AG04450 (cell line): ENCODE results near the gene ARSI. TPM values are rescaled to one million over a fixed set of nuclear protein-coding genes. Genes with fewer than 3 reads are reported as not detected.
A peak's percentile ranks its signal among the peaks of the same experiment; 100 is the strongest.

Experiments used
- CTCF ChIA-PET: fragments of 300-600, 350-600 bp; formaldehyde crosslinking; extraction: SDS; loops from one replicate; lab custom pipeline; 2022; ENCODE audit warnings: antibody characterized with exemption, inconsistent platforms; lab: Charles Lee
- POLR2A ChIA-PET: fragments of 350-600 bp; formaldehyde crosslinking; extraction: SDS; loops from one replicate; lab custom pipeline; 2021; ENCODE audit warnings: antibody characterized with exemption, inconsistent platforms; lab: Yijun Ruan, JAX
- DNase-seq: peaks from one replicate; pipeline ENCODE4 v3.0.0-alpha.2; 2011; ENCODE audit warnings: low read depth, low spot score
- H3K27ac ChIP-seq: one replicate; pipeline ENCODE4 v1.5.1; 2012; ENCODE audit warnings: low read depth, low read length, control low read depth
- H3K27me3 ChIP-seq: one replicate; pipeline ENCODE4 v1.6.0; 2012; ENCODE audit warnings: low read length; ENCODE audit not compliant: control insufficient read depth, insufficient read depth
- H3K4me3 ChIP-seq: 2 replicates; pipeline ENCODE4 v1.5.1; 2011; ENCODE audit warnings: mild to moderate bottlenecking, low read depth, low read length, control low read depth
- H3K9me3 ChIP-seq: 2 replicates; pipeline ENCODE4 v1.5.1; 2012; ENCODE audit warnings: low read length; ENCODE audit not compliant: control insufficient read depth, insufficient read depth
- CTCF ChIP-seq: IDR thresholded peaks from 2 replicates; pipeline ENCODE4 v1.5.1; 2011; ENCODE audit warnings: low read depth, low read length, control low read depth, inconsistent platforms
- polyA plus RNA-seq: library from polyadenylated mRNA; depleted of rRNA; stranded (reverse); fragments of >200 nt; gene quantifications from 2 replicates; pipeline ENCODE4 v1.2.3, GENCODE V29; 2011

ARSI gene
- polyA plus RNA-seq, 1 experiment: 11.3 TPM

- Histone ChIP-seq H3K27me3 (no peaks in the 10 kb centered on the region), H3K4me3 (no peak overlapping the region), H3K27ac (no peak overlapping the region), H3K9me3 (no peaks in the 10 kb centered on the region)
- ChIA-PET POLR2A (no interaction called here), CTCF (interaction anchor here (0.9 to 2.2 kb wide), 2 partner anchors 74 to 159 kb away, joined by 3 to 8 read pairs; no protein-coding TSS in a partner anchor)
- no peak for DNase-seq
- no peak for TF ChIP-seq CTCF
Measured at GRCh38 chr5:150277043-150277442, 25.7 kb downstream of the ARSI start.

GRCh38 chr5:150274811-150275210, 27.9 kb downstream of the ARSI start:
- CTCF ChIA-PET: interaction anchor here (1.7 to 5.7 kb wide), 2 partner anchors 27 to 76 kb away, joined by 4 to 43 read pairs; partner anchors contain the start of gene ARSI
- POLR2A ChIA-PET: no interaction called here
- H3K9me3 ChIP-seq: no peaks in the 10 kb centered on the region
- H3K4me3 ChIP-seq: no peak overlapping the region
- H3K27ac ChIP-seq: no peak overlapping the region
- DNase-seq: no peak
- no peak for TF ChIP-seq CTCF
- no peaks in the 10 kb centered on the region for H3K27me3 ChIP-seq

- Histone ChIP-seq H3K27me3 (no peaks in the 10 kb centered on the region), H3K27ac (no peak overlapping the region), H3K4me3 (no peak overlapping the region), H3K9me3 (no peaks in the 10 kb centered on the region)
- DNase-seq: no peak
- peak; percentile 69 for TF ChIP-seq CTCF
- POLR2A ChIA-PET: interaction anchor here (0.6 kb wide), 2 partner anchors 76 to 418 kb away, joined by 4 to 5 read pairs; no protein-coding TSS in a partner anchor
- CTCF ChIA-PET: interaction anchor here (0.7 to 5.7 kb wide), 6 partner anchors 26 to 140 kb away, joined by 3 to 43 read pairs (median 4); partner anchors contain the start of genes ARSI and CD74
Measured at GRCh38 chr5:150272531-150272930, 30.2 kb downstream of the ARSI start.

GRCh38 chr5:150271923-150272322, 30.8 kb downstream of the ARSI start:
- no peak overlapping the region for H3K27ac ChIP-seq
- DNase-seq: no peak
- ChIA-PET POLR2A (interaction anchor here (0.6 kb wide), 2 partner anchors 77 to 418 kb away, joined by 4 to 5 read pairs; no protein-coding TSS in a partner anchor), CTCF (interaction anchor here (0.7 to 5.7 kb wide), 4 partner anchors 27 to 141 kb away, joined by 3 to 43 read pairs (median 4); partner anchors contain the start of genes ARSI and CD74)
- H3K27me3 ChIP-seq: no peaks in the 10 kb centered on the region
- no peak for TF ChIP-seq CTCF
- H3K9me3 ChIP-seq: no peaks in the 10 kb centered on the region
- no peak overlapping the region for H3K4me3 ChIP-seq

- ChIA-PET CTCF (interaction anchor here (5.7 kb wide), 1 partner anchor 80 kb away, joined by 43 read pairs; no protein-coding TSS in a partner anchor), POLR2A (no interaction called here)
- no peaks in the 10 kb centered on the region for H3K9me3 ChIP-seq
- no peak overlapping the region for H3K27ac ChIP-seq
- H3K4me3 ChIP-seq: no peak overlapping the region
- TF ChIP-seq CTCF: no peak
- H3K27me3 ChIP-seq: no peaks in the 10 kb centered on the region
- DNase-seq: no peak
Measured at GRCh38 chr5:150271296-150271692, 31.4 kb downstream of the ARSI start.
